IPS DF 19.7 (cell line): ENCODE results near the gene ADAM22.
"Not testable (repeated sequence)": the region's sequence is repeated elsewhere in the genome, so short reads cannot be mapped to it uniquely, and the experiment has no call there.

Source experiments
- DNase-seq: peaks from one replicate; pipeline ENCODE4 v3.0.0-alpha.2; 2013; ENCODE audit warnings: low read depth, low spot score

ADAM22 gene

GRCh38 chr7:88109612-88110011 lies 175.6 kb downstream of the ADAM22 start:
- DNase-seq, result no peak

- peak; percentile 9 for DNase-seq
Observed at GRCh38 chr7:88111140-88111743, 177.2 kb downstream of the ADAM22 start.

- no peak for DNase-seq
Observed at GRCh38 chr7:88111954-88112471, 178.0 kb downstream of the ADAM22 start.

- DNase-seq, result no peak
Observed at GRCh38 chr7:88115258-88115796, 181.3 kb downstream of the ADAM22 start.

- DNase-seq, result no peak
Observed at GRCh38 chr7:88115816-88116215, 181.8 kb downstream of the ADAM22 start.

- DNase-seq, result no peak
Observed at GRCh38 chr7:88116235-88116795, 182.3 kb downstream of the ADAM22 start.

GRCh38 chr7:88117325-88117724 lies 183.3 kb downstream of the ADAM22 start:
- no peak for DNase-seq

GRCh38 chr7:88121335-88121734 lies 187.3 kb downstream of the ADAM22 start:
- no peak for DNase-seq

GRCh38 chr7:88127637-88128290 lies 193.7 kb downstream of the ADAM22 start:
- no peak for DNase-seq

GRCh38 chr7:88132725-88133124 lies 198.7 kb downstream of the ADAM22 start:
- no peak for DNase-seq

GRCh38 chr7:88140947-88141346 lies 206.9 kb downstream of the ADAM22 start:
- DNase-seq, result no peak

- DNase-seq, result no peak
Observed at GRCh38 chr7:88141479-88141878, 207.4 kb downstream of the ADAM22 start.

- no peak for DNase-seq
Observed at GRCh38 chr7:88141953-88142352, 207.9 kb downstream of the ADAM22 start.

- no peak for DNase-seq
Observed at GRCh38 chr7:88146616-88147015, 212.6 kb downstream of the ADAM22 start.

- no peak for DNase-seq
Observed at GRCh38 chr7:88147341-88147740, 213.3 kb downstream of the ADAM22 start.

GRCh38 chr7:88147949-88148348 lies 213.9 kb downstream of the ADAM22 start:
- DNase-seq, result no peak

GRCh38 chr7:88150033-88150432 lies 216.0 kb downstream of the ADAM22 start:
- no peak for DNase-seq

GRCh38 chr7:88151119-88151790 lies 217.2 kb downstream of the ADAM22 start:
- no peak for DNase-seq

GRCh38 chr7:88153378-88153777 lies 219.3 kb downstream of the ADAM22 start:
- DNase-seq, result no peak

- no peak for DNase-seq
Observed at GRCh38 chr7:88155756-88156155, 221.7 kb downstream of the ADAM22 start.

GRCh38 chr7:88156356-88156755 lies 222.3 kb downstream of the ADAM22 start:
- DNase-seq, result no peak

GRCh38 chr7:88159741-88160140 lies 225.7 kb downstream of the ADAM22 start:
- DNase-seq, result not testable (repeated sequence)
